Osteocyte (in vitro differentiated cells): ENCODE measurements around the gene TERB1. TPM values are rescaled to one million over a fixed set of nuclear protein-coding genes. Genes with fewer than 3 reads are reported as not detected.
A peak's percentile ranks its signal among the peaks of the same experiment; 100 is the strongest.

Experiments
- DNase-seq: peaks from one replicate; pipeline ENCODE4 v3.0.0; 2021; ENCODE audit warnings: mixed read lengths; ENCODE audit not compliant: unreplicated experiment; ENCODE audit errors: extremely low spot score
- H3K27ac Mint-ChIP-seq: one replicate; pipeline ENCODE4 v1.8.0; 2021; ENCODE audit warnings: mild to moderate bottlenecking, mixed read lengths; ENCODE audit not compliant: unreplicated experiment
- H3K27me3 Mint-ChIP-seq: one replicate; pipeline ENCODE4 v1.8.0; 2021; ENCODE audit warnings: mixed read lengths; ENCODE audit not compliant: unreplicated experiment
- H3K36me3 Mint-ChIP-seq: one replicate; pipeline ENCODE4 v1.8.0; 2021; ENCODE audit warnings: mixed read lengths; ENCODE audit not compliant: unreplicated experiment
- H3K4me1 Mint-ChIP-seq: one replicate; pipeline ENCODE4 v1.8.0; 2021; ENCODE audit warnings: mixed read lengths; ENCODE audit not compliant: unreplicated experiment
- H3K4me3 Mint-ChIP-seq: one replicate; pipeline ENCODE4 v1.8.0; 2021; ENCODE audit warnings: mild to moderate bottlenecking, moderate library complexity, mixed read lengths; ENCODE audit not compliant: unreplicated experiment
- H3K9me3 Mint-ChIP-seq: one replicate; pipeline ENCODE4 v1.8.0; 2021; ENCODE audit warnings: mixed read lengths; ENCODE audit not compliant: unreplicated experiment
- total RNA-seq: library from RNA; stranded (reverse); gene quantifications from 2 replicates; pipeline ENCODE4 v1.2.1, GENCODE V29; 2021
- TF ChIP-seq, protein P1 (sequence below): fragments of 200-600 bp; sonication (generic); IDR thresholded peaks from 2 replicates; pipeline ENCODE4 v1.5.0; 2021; ENCODE audit warnings: antibody characterized with exemption, mild to moderate bottlenecking, moderate library complexity

The TERB1 gene
- total RNA-seq, 1 donor from 2014 or later = 0.43 TPM

DNA sequence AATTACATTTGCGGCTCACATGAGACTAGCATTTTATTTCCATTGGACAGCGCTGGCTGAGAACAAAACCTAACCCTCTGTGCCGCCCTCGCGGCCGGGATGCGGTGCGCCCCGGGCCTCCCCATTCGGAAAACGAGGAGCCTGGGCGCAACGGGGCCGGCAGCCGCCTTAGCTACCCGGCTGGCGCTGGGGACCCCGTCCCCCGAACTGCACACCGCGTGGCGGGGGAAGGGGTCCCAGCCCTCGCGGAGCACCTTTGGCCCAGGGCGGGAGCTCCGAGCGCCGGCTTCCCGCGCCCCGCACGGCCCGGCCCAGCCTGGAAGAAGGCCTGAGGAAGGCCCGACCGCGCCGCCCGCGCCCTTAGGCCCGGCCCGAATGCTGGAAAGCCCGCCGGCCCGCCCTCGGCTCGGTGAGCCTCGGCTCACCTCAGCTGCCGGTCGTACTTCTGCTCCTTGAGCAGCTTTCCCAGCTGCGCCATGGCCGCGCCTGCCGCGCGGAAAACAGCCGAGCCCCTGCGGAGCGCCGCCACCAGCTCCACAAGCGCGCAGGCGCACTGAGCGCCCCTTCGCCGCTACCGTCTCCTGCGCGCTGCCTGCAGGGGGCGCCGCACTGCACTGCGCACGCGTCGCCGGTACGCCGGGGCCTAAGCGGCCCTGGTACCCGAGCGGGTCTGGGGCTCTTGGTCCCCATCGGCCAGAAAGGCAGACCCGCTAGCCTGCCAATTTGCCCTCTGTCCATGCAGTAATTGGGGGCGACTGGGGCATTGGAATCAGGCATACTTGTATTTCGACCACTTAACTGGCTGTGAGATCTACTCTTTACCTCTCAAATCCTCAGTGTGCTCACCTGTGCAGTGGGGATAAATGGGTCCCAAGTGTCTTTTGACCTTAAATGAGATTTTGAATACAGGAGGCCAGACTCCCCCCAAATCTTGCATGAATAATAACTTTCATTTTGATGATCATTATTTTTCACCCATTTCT is 29.3 kb upstream of the TERB1 start, which contains the start of gene NAE1:
Gene NAE1, minus strand, starts transcription at position 555 of the 983 bp plus-strand sequence. Its CDS starts 77 bp downstream, at position 478.
- Mint-ChIP-seq H3K4me3 (peak within 1 kb of the TSS; percentile 66), H3K4me1 (peaks cover 10% of the 10 kb centered on the region), H3K27ac (peak within 1 kb of the TSS; percentile 68), H3K27me3 (peaks cover 10% of the 10 kb centered on the region), H3K36me3 (peaks cover 7% of the 10 kb centered on the region), H3K9me3 (no peaks in the 10 kb centered on the region)
- DNase-seq = peak; percentile 97
- TF ChIP-seq, protein P1, sequence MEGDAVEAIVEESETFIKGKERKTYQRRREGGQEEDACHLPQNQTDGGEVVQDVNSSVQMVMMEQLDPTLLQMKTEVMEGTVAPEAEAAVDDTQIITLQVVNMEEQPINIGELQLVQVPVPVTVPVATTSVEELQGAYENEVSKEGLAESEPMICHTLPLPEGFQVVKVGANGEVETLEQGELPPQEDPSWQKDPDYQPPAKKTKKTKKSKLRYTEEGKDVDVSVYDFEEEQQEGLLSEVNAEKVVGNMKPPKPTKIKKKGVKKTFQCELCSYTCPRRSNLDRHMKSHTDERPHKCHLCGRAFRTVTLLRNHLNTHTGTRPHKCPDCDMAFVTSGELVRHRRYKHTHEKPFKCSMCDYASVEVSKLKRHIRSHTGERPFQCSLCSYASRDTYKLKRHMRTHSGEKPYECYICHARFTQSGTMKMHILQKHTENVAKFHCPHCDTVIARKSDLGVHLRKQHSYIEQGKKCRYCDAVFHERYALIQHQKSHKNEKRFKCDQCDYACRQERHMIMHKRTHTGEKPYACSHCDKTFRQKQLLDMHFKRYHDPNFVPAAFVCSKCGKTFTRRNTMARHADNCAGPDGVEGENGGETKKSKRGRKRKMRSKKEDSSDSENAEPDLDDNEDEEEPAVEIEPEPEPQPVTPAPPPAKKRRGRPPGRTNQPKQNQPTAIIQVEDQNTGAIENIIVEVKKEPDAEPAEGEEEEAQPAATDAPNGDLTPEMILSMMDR = peak; percentile 100

DNA sequence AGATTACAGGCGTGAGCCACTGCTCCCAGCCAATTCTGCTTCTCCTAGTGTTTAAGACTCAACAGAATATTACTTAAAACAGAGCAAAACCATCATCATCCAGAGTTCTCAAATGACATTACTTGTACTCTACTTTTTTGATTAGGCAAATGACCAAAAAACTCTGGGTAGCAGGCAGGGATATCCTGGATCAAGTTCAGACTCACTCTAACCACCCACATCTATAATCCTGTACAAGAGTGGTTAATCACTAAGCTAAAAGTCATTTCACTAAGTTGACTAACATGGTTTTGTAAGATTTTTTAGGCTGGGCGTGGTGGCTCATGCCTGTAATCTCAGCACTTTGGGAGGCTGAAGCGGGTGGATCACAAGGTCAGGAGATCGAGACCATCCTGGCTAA is 22.6 kb upstream of the TERB1 start:
- peaks cover 2% of the 10 kb centered on the region for H3K4me1 Mint-ChIP-seq
- H3K27ac Mint-ChIP-seq = no peak overlapping the region
- TF ChIP-seq, protein P1 = no peak
- no peak for DNase-seq
- H3K27me3 Mint-ChIP-seq = no peaks in the 10 kb centered on the region
- no peaks in the 10 kb centered on the region for H3K9me3 Mint-ChIP-seq
- H3K4me3 Mint-ChIP-seq = no peak overlapping the region
- peaks cover 34% of the 10 kb centered on the region for H3K36me3 Mint-ChIP-seq

DNA sequence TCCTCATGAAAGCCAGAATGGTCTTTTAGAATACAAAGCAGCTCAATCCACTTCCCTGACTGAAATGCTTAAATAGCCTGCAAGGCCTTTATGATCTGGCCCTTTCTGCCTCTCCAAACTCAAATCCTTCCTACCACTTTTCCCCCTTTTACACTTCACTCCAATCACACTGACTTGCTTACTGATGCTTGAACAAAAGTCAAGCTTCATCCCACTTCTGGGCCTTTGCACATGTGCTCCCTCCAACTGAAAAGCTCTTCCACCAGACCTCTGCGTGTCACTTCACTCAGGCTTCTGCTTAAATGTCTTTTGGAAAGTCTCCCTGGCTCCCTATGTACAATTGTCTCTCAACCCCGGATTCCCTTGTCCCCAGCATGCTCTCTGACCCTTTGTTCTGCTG is 13.3 kb upstream of the TERB1 start:
- H3K27ac Mint-ChIP-seq = no peak overlapping the region
- no peak overlapping the region for H3K4me3 Mint-ChIP-seq
- H3K9me3 Mint-ChIP-seq = no peaks in the 10 kb centered on the region
- H3K27me3 Mint-ChIP-seq = no peaks in the 10 kb centered on the region
- TF ChIP-seq, protein P1 = no peak
- no peak for DNase-seq
- peaks cover 57% of the 10 kb centered on the region for H3K36me3 Mint-ChIP-seq
- no peaks in the 10 kb centered on the region for H3K4me1 Mint-ChIP-seq

DNA sequence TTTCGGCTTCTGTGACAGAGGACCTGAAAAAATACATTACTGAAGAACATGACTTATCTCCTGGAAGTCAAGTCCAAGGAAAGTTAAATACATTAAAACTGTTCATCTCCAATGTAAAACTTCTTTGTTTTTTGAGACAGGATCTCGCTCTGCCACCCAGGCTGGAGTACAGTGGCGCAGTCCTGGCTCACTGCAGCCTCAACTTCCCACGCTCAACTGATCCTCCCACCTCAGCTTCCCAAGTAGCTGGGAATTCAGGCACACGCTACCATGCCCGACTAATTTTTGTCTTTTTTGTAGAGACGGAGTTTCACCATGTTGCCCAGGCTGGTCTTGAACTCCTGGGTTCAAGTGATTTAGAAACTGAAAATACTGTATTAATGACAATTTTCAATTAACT is 9.7 kb upstream of the TERB1 start:
- H3K27ac Mint-ChIP-seq = no peak overlapping the region
- no peaks in the 10 kb centered on the region for H3K4me1 Mint-ChIP-seq
- DNase-seq = peak; percentile 32
- peaks cover 46% of the 10 kb centered on the region for H3K36me3 Mint-ChIP-seq
- TF ChIP-seq, protein P1 = no peak
- H3K9me3 Mint-ChIP-seq = no peaks in the 10 kb centered on the region
- no peak overlapping the region for H3K4me3 Mint-ChIP-seq
- no peaks in the 10 kb centered on the region for H3K27me3 Mint-ChIP-seq

DNA sequence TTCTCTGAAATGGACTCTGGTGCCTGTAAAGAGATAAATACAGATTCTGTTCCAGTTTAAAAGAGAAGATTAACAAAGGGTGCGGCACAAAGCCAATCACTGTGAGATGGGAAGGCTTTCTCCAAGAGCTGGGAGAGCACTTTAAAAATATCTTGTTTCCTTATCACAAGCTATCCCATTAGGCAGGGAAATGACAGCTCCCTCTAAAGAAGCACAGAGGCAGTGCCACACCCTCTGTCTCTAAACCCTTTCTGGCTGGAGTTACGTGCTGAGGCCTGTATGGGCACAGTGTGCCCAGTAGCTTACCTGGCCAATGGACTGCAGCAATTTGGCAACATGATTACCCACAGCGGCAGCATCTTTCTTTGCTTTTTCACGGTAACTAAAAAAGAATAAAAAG is 9.0 kb upstream of the TERB1 start:
- TF ChIP-seq, protein P1 = no peak
- Mint-ChIP-seq H3K9me3 (no peaks in the 10 kb centered on the region), H3K36me3 (peaks cover 52% of the 10 kb centered on the region), H3K27me3 (no peaks in the 10 kb centered on the region), H3K27ac (no peak overlapping the region), H3K4me3 (no peak overlapping the region), H3K4me1 (no peaks in the 10 kb centered on the region)
- DNase-seq = no peak
